Measurements from ENCODE around the gene OVCH1.

The OVCH1 gene

GRCh38 chr12:29499235-29499634 is 1.7 kb upstream of the OVCH1 start:
- Histone ChIP-seq H3K27me3 (ENCODE audit: low read depth, low read length) (no peaks in the 10 kb centered on the region), H3K4me3 (ENCODE audit: low read depth in 1 of 2, low read length in 2 of 2) (no peak overlapping the region), H3K36me3 (ENCODE audit: control insufficient read depth in 1 of 2, insufficient read depth in 2 of 2, low read length in 2 of 2) (peaks cover 0 to 1% of the 10 kb centered on the region in 2 donors), H3K4me1 (ENCODE audit: control insufficient read depth in 1 of 2, insufficient read depth in 2 of 2, low read length in 2 of 2) (no peaks in the 10 kb centered on the region), H3K9me3 (ENCODE audit: control insufficient read depth in 1 of 2, low read length in 2 of 2) (no peaks in the 10 kb centered on the region), H3K27ac (ENCODE audit: low read length) (no peak overlapping the region)

GRCh38 chr12:29492891-29493290 is 4.6 kb downstream of the OVCH1 start:
- Histone ChIP-seq H3K27ac (ENCODE audit: low read length) (no peak overlapping the region), H3K4me3 (ENCODE audit: low read depth in 1 of 2, low read length in 2 of 2) (no peak overlapping the region), H3K4me1 (ENCODE audit: control insufficient read depth in 1 of 2, insufficient read depth in 2 of 2, low read length in 2 of 2) (no peaks in the 10 kb centered on the region), H3K27me3 (ENCODE audit: low read depth, low read length) (no peaks in the 10 kb centered on the region), H3K9me3 (ENCODE audit: control insufficient read depth in 1 of 2, low read length in 2 of 2) (no peaks in the 10 kb centered on the region), H3K36me3 (ENCODE audit: control insufficient read depth in 1 of 2, insufficient read depth in 2 of 2, low read length in 2 of 2) (no peaks in the 10 kb centered on the region)

DNA sequence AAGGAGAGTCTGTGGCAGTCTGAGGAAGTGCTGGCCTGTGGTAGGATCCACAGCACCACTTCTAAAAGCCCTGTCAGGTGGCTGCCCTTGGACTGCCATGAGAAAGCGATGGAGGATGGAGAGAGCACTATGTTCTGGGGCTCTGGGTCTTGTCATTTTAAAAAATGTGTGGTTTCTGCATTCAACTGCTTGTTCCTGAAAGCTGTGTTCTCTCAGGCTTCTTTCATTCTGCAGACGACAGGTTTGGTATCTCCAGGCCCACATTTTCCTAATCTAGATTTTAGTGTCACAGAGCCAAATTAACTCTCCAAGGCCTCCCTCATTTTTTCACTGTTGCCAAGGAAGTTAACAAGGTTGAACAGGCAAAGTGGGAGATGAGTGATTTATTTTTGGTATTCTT is 10.5 kb downstream of the OVCH1 start:
- Histone ChIP-seq H3K27me3 (ENCODE audit: low read depth, low read length) (no peaks in the 10 kb centered on the region), H3K9me3 (ENCODE audit: control insufficient read depth in 1 of 2, low read length in 2 of 2) (no peaks in the 10 kb centered on the region), H3K27ac (ENCODE audit: low read length) (no peak overlapping the region), H3K4me3 (ENCODE audit: low read depth in 1 of 2, low read length in 2 of 2) (no peak overlapping the region), H3K4me1 (ENCODE audit: control insufficient read depth in 1 of 2, insufficient read depth in 2 of 2, low read length in 2 of 2) (no peaks in the 10 kb centered on the region), H3K36me3 (ENCODE audit: control insufficient read depth in 1 of 2, insufficient read depth in 2 of 2, low read length in 2 of 2) (no peaks in the 10 kb centered on the region)

- peaks cover 0 to 6% of the 10 kb centered on the region in 2 donors for H3K36me3 ChIP-seq (ENCODE audit: control insufficient read depth in 1 of 2, insufficient read depth in 2 of 2, low read length in 2 of 2)
- no peaks in the 10 kb centered on the region for H3K4me1 ChIP-seq (ENCODE audit: control insufficient read depth in 1 of 2, insufficient read depth in 2 of 2, low read length in 2 of 2)
- no peak overlapping the region for H3K4me3 ChIP-seq (ENCODE audit: low read depth in 1 of 2, low read length in 2 of 2)
- H3K9me3 ChIP-seq (ENCODE audit: control insufficient read depth in 1 of 2, low read length in 2 of 2), result no peaks in the 10 kb centered on the region
- no peak overlapping the region for H3K27ac ChIP-seq (ENCODE audit: low read length)
- H3K27me3 ChIP-seq (ENCODE audit: low read depth, low read length), result no peaks in the 10 kb centered on the region
Measured at GRCh38 chr12:29463198-29463597, 34.3 kb downstream of the OVCH1 start.

DNA sequence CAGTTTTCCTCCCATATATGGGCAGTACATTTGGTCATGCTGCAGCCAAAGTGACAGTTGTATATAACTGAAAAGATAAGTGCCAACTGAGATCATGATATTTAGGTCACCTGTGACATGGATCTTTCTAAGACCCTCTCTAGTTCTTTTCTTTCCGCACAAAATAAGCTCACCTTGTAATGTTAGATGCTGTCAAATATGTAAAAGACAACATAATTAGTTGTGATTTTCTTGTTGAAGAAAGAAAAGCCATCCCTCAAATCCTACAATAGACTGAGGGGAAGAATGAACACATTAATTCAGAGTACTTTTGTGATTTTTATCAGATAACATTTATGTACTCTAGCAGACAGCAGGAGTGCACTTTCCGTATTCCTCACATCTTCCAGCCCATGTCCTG is 37.4 kb downstream of the OVCH1 start:
- no peaks in the 10 kb centered on the region for H3K4me1 ChIP-seq (ENCODE audit: control insufficient read depth in 1 of 2, insufficient read depth in 2 of 2, low read length in 2 of 2)

GRCh38 chr12:29455087-29455486 is 42.4 kb downstream of the OVCH1 start:
- no peak overlapping the region for H3K4me3 ChIP-seq (ENCODE audit: low read depth in 1 of 2, low read length in 2 of 2)
- no peaks in the 10 kb centered on the region for H3K9me3 ChIP-seq (ENCODE audit: control insufficient read depth in 1 of 2, low read length in 2 of 2)
- H3K27me3 ChIP-seq (ENCODE audit: low read depth, low read length), result no peaks in the 10 kb centered on the region
- no peaks in the 10 kb centered on the region for H3K36me3 ChIP-seq (ENCODE audit: control insufficient read depth in 1 of 2, insufficient read depth in 2 of 2, low read length in 2 of 2)
- no peaks in the 10 kb centered on the region for H3K4me1 ChIP-seq (ENCODE audit: control insufficient read depth in 1 of 2, insufficient read depth in 2 of 2, low read length in 2 of 2)
- no peak overlapping the region for H3K27ac ChIP-seq (ENCODE audit: low read length)

More for the DNA sequence above, 37.4 kb downstream of the OVCH1 start:
- peaks cover 0 to 6% of the 10 kb centered on the region in 2 donors for H3K36me3 ChIP-seq (ENCODE audit: control insufficient read depth in 1 of 2, insufficient read depth in 2 of 2, low read length in 2 of 2)
- no peak overlapping the region for H3K4me3 ChIP-seq (ENCODE audit: low read depth in 1 of 2, low read length in 2 of 2)
- H3K27me3 ChIP-seq (ENCODE audit: low read depth, low read length), result no peaks in the 10 kb centered on the region
- no peak overlapping the region for H3K27ac ChIP-seq (ENCODE audit: low read length)
- no peaks in the 10 kb centered on the region for H3K9me3 ChIP-seq (ENCODE audit: control insufficient read depth in 1 of 2, low read length in 2 of 2)

GRCh38 chr12:29451888-29452287 is 45.6 kb downstream of the OVCH1 start:
- Histone ChIP-seq H3K4me1 (ENCODE audit: control insufficient read depth in 1 of 2, insufficient read depth in 2 of 2, low read length in 2 of 2) (no peaks in the 10 kb centered on the region), H3K36me3 (ENCODE audit: control insufficient read depth in 1 of 2, insufficient read depth in 2 of 2, low read length in 2 of 2) (no peaks in the 10 kb centered on the region), H3K27ac (ENCODE audit: low read length) (no peak overlapping the region), H3K27me3 (ENCODE audit: low read depth, low read length) (no peaks in the 10 kb centered on the region), H3K4me3 (ENCODE audit: low read depth in 1 of 2, low read length in 2 of 2) (no peak overlapping the region), H3K9me3 (ENCODE audit: control insufficient read depth in 1 of 2, low read length in 2 of 2) (no peaks in the 10 kb centered on the region)

- H3K4me1 ChIP-seq (ENCODE audit: control insufficient read depth in 1 of 2, insufficient read depth in 2 of 2, low read length in 2 of 2), result no peaks in the 10 kb centered on the region
- no peak overlapping the region for H3K4me3 ChIP-seq (ENCODE audit: low read depth in 1 of 2, low read length in 2 of 2)
- no peaks in the 10 kb centered on the region for H3K36me3 ChIP-seq (ENCODE audit: control insufficient read depth in 1 of 2, insufficient read depth in 2 of 2, low read length in 2 of 2)
- no peaks in the 10 kb centered on the region for H3K9me3 ChIP-seq (ENCODE audit: control insufficient read depth in 1 of 2, low read length in 2 of 2)
- no peaks in the 10 kb centered on the region for H3K27me3 ChIP-seq (ENCODE audit: low read depth, low read length)
- no peak overlapping the region for H3K27ac ChIP-seq (ENCODE audit: low read length)
Measured at GRCh38 chr12:29448157-29448556, 49.3 kb downstream of the OVCH1 start.

GRCh38 chr12:29447285-29447975 is 50.1 kb downstream of the OVCH1 start:
- Histone ChIP-seq H3K27ac (ENCODE audit: low read length) (no peak overlapping the region), H3K36me3 (ENCODE audit: control insufficient read depth in 1 of 2, insufficient read depth in 2 of 2, low read length in 2 of 2) (no peaks in the 10 kb centered on the region), H3K9me3 (ENCODE audit: control insufficient read depth in 1 of 2, low read length in 2 of 2) (no peaks in the 10 kb centered on the region), H3K4me3 (ENCODE audit: low read depth in 1 of 2, low read length in 2 of 2) (no peak overlapping the region), H3K4me1 (ENCODE audit: control insufficient read depth in 1 of 2, insufficient read depth in 2 of 2, low read length in 2 of 2) (no peaks in the 10 kb centered on the region), H3K27me3 (ENCODE audit: low read depth, low read length) (no peaks in the 10 kb centered on the region)

- Histone ChIP-seq H3K27me3 (ENCODE audit: low read depth, low read length) (no peaks in the 10 kb centered on the region), H3K27ac (ENCODE audit: low read length) (no peak overlapping the region), H3K36me3 (ENCODE audit: control insufficient read depth in 1 of 2, insufficient read depth in 2 of 2, low read length in 2 of 2) (no peaks in the 10 kb centered on the region), H3K4me1 (ENCODE audit: control insufficient read depth in 1 of 2, insufficient read depth in 2 of 2, low read length in 2 of 2) (no peaks in the 10 kb centered on the region), H3K9me3 (ENCODE audit: control insufficient read depth in 1 of 2, low read length in 2 of 2) (peaks cover 0 to 3% of the 10 kb centered on the region in 2 donors), H3K4me3 (ENCODE audit: low read depth in 1 of 2, low read length in 2 of 2) (no peak overlapping the region)
Measured at GRCh38 chr12:29439506-29439905, 58.0 kb downstream of the OVCH1 start.

DNA sequence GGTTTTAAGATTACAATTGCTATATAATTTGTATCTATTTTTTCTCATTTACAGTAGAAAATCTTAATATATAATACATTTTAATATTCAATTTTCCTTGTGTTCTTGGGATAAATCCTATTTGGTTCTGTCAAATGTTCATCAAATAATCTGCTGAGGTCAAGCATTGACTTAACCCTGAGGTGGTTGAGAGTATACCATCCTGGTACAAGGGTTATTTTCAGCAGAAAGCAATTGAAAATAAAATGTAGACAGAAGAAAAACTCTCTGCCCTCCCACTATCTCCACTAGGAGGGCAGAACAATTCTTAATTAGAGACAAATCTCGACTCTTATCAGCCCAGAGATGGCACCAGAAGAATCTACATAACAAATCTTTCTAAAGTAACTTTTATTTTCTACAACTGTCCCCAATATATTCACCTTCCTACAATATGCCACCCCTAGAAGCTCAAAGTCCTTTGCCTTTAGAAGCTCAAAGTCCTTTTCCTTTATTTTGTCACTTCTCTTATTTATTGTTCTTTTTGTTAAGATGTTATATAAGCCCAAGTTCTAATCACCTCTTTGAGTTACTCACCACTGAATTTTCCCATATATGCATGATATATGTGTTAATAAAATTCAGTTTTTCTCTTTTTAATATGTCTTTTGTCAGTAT is 58.6 kb downstream of the OVCH1 start:
- H3K27me3 ChIP-seq (ENCODE audit: low read depth, low read length), result no peaks in the 10 kb centered on the region
- no peaks in the 10 kb centered on the region for H3K36me3 ChIP-seq (ENCODE audit: control insufficient read depth in 1 of 2, insufficient read depth in 2 of 2, low read length in 2 of 2)
- no peak overlapping the region for H3K4me3 ChIP-seq (ENCODE audit: low read depth in 1 of 2, low read length in 2 of 2)
- H3K27ac ChIP-seq (ENCODE audit: low read length), result no peak overlapping the region
- H3K9me3 ChIP-seq (ENCODE audit: control insufficient read depth in 1 of 2, low read length in 2 of 2), result peaks cover 0 to 3% of the 10 kb centered on the region in 2 donors
- H3K4me1 ChIP-seq (ENCODE audit: control insufficient read depth in 1 of 2, insufficient read depth in 2 of 2, low read length in 2 of 2), result no peaks in the 10 kb centered on the region

- H3K4me3 ChIP-seq (ENCODE audit: low read depth in 1 of 2, low read length in 2 of 2), result no peak overlapping the region
- no peaks in the 10 kb centered on the region for H3K27me3 ChIP-seq (ENCODE audit: low read depth, low read length)
- H3K4me1 ChIP-seq (ENCODE audit: control insufficient read depth in 1 of 2, insufficient read depth in 2 of 2, low read length in 2 of 2), result no peaks in the 10 kb centered on the region
- H3K27ac ChIP-seq (ENCODE audit: low read length), result no peak overlapping the region
- no peaks in the 10 kb centered on the region for H3K36me3 ChIP-seq (ENCODE audit: control insufficient read depth in 1 of 2, insufficient read depth in 2 of 2, low read length in 2 of 2)
- peaks cover 0 to 3% of the 10 kb centered on the region in 2 donors for H3K9me3 ChIP-seq (ENCODE audit: control insufficient read depth in 1 of 2, low read length in 2 of 2)
Measured at GRCh38 chr12:29437575-29437974, 59.9 kb downstream of the OVCH1 start.

Data from muscle layer of duodenum (tissue), 2 donors.